ENCODE results near the gene REM1. TPM values are rescaled to one million over a fixed set of nuclear protein-coding genes. Genes with fewer than 3 reads are reported as not detected.

Gene REM1
- total and polyA plus RNA-seq, 2 of the 13 experiments (the other 11 are each of a cell fraction or from before 2014, with no cell fraction given): not detected

- TF ChIP-seq, protein P1, sequence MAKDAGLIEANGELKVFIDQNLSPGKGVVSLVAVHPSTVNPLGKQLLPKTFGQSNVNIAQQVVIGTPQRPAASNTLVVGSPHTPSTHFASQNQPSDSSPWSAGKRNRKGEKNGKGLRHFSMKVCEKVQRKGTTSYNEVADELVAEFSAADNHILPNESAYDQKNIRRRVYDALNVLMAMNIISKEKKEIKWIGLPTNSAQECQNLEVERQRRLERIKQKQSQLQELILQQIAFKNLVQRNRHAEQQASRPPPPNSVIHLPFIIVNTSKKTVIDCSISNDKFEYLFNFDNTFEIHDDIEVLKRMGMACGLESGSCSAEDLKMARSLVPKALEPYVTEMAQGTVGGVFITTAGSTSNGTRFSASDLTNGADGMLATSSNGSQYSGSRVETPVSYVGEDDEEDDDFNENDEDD (CRISPR knock-in tag; IDR thresholded peaks at IDR 0.05; ENCODE audit: borderline replicate concordance): no peak
- TF ChIP-seq TCF7L2 (IDR thresholded peaks at IDR 0.05; ENCODE audit: low read depth, low read length) (no peak), NPAS2 (CRISPR knock-in tag; IDR thresholded peaks at IDR 0.05; ENCODE audit: borderline replicate concordance) (no peak), MXI1 (IDR thresholded peaks at IDR 0.05; ENCODE audit: borderline replicate concordance, low read depth, low read length) (0 out of 3 replicates have a peak, but pooled peaks have one; percentile 31), ZFP36 (IDR thresholded peaks at IDR 0.05; ENCODE audit: borderline replicate concordance, low read depth, low read length, partially characterized antibody) (no peak), ZNF746 (CRISPR knock-in tag; IDR thresholded peaks at IDR 0.05) (no peak), SRY (CRISPR knock-in tag; IDR thresholded peaks at IDR 0.05) (no peak), ZNF468 (CRISPR knock-in tag; IDR thresholded peaks at IDR 0.05) (no peak), ZNF577 (CRISPR knock-in tag; IDR thresholded peaks at IDR 0.05; ENCODE audit: borderline replicate concordance, low read depth) (no peak), ZKSCAN1 (IDR thresholded peaks at IDR 0.05; ENCODE audit: low read length) (no peak), RFX1 (IDR thresholded peaks at IDR 0.05) (peak; percentile 77), ARNT2 (CRISPR knock-in tag; IDR thresholded peaks at IDR 0.05; ENCODE audit: low read depth) (no peak), ZNF83 (CRISPR knock-in tag; IDR thresholded peaks at IDR 0.05; ENCODE audit: borderline replicate concordance) (no peak), RBM22 (optimal IDR thresholded peaks at IDR 0.05; ENCODE audit: low read length) (peak; percentile 70), RBAK (CRISPR knock-in tag; IDR thresholded peaks at IDR 0.05) (no peak), ZNF329 (CRISPR knock-in tag; IDR thresholded peaks at IDR 0.05; ENCODE audit: low read depth) (no peak)
- TF ChIP-seq, protein P2, sequence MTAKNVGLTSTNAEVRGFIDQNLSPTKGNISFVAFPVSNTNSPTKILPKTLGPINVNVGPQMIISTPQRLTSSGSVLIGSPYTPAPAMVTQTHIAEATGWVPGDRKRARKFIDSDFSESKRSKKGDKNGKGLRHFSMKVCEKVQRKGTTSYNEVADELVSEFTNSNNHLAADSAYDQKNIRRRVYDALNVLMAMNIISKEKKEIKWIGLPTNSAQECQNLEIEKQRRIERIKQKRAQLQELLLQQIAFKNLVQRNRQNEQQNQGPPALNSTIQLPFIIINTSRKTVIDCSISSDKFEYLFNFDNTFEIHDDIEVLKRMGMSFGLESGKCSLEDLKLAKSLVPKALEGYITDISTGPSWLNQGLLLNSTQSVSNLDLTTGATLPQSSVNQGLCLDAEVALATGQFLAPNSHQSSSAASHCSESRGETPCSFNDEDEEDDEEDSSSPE (CRISPR knock-in tag; IDR thresholded peaks at IDR 0.05): no peak
Measured at GRCh38 chr20:31497838-31498540, 22.9 kb downstream of the REM1 start (continued).

All from HepG2 (cell line).